Peyer's patch (tissue), 4 donors: Measurements from ENCODE around the gene EFCAB7. TPM values are rescaled to one million over a fixed set of nuclear protein-coding genes. Genes with fewer than 3 reads are reported as not detected.
A peak's percentile ranks its signal among the peaks of the same experiment; 100 is the strongest.
"Not testable (repeated sequence)": the region's sequence is repeated elsewhere in the genome, so short reads cannot be mapped to it uniquely, and the experiment has no call there.

Experiments
- DNase-seq, 3 donors: peaks; one replicate each; pipeline ENCODE4 v3.0.0-alpha.2; 2017 to 2019
- H3K27ac ChIP-seq, 4 donors: fragments of 200-600 bp; sonication (generic); one replicate each; pipeline ENCODE4 v1.5.1; 2016 to 2019
- H3K27me3 ChIP-seq, 2 donors: fragments of 200-600 bp; sonication (generic); one replicate each; pipeline ENCODE4 v1.5.1; 2019
- H3K36me3 ChIP-seq, 3 donors: fragments of 200-600 bp; sonication (generic); one replicate each; pipeline ENCODE4 v1.5.1; 2016 to 2019
- H3K4me1 ChIP-seq, 4 donors: fragments of 200-600 bp; sonication (generic); one replicate each; pipeline ENCODE4 v1.5.1; 2016 to 2019
- H3K4me3 ChIP-seq, 4 donors: fragments of 200-600 bp; sonication (generic); 1 replicate in 3 of 4; 2 replicates in 1 of 4; pipeline ENCODE4 v1.5.1; 2016 to 2019; ENCODE audit warnings: mild to moderate bottlenecking in 1 of 4
- H3K9me3 ChIP-seq, 4 donors: fragments of 200-600 bp; sonication (generic); one replicate each; pipeline ENCODE4 v1.5.1; 2016 to 2019; ENCODE audit warnings: mild to moderate bottlenecking in 1 of 4
- CTCF ChIP-seq, 6 experiments: fragments of 450-650 bp in 4 of 6; fragments of 200-600 bp in 2 of 6; sonication (generic) in 1 of 6; IDR thresholded peaks; one replicate each; pipeline ENCODE4 v1.5.1; 2017 to 2019; ENCODE audit warnings: antibody characterized with exemption in 6 of 6, mild to moderate bottlenecking in 3 of 6, moderate library complexity in 1 of 6
- POLR2A ChIP-seq, 2 donors: fragments of 450-650 bp; IDR thresholded peaks; one replicate each; pipeline ENCODE4 v1.5.1; 2017; ENCODE audit warnings: antibody characterized with exemption in 2 of 2, mild to moderate bottlenecking in 2 of 2, moderate library complexity in 2 of 2
- total RNA-seq, 4 donors: library from RNA; depleted of rRNA; stranded (reverse); fragments of >200 nt; gene quantifications; one replicate each; pipeline ENCODE4 v1.1.0, GENCODE V29; 2016

The EFCAB7 gene
- total RNA-seq, 4 donors from 2014 or later, result 2.1 to 10.7 (median 5.3) TPM

- no peak overlapping the region for H3K4me3 ChIP-seq
- no peaks in the 10 kb centered on the region for H3K27me3 ChIP-seq
- H3K9me3 ChIP-seq, result no peaks in the 10 kb centered on the region
- H3K36me3 ChIP-seq, result no peaks in the 10 kb centered on the region
- TF ChIP-seq CTCF (IDR thresholded peaks at IDR 0.05) (no peak), POLR2A (IDR thresholded peaks at IDR 0.05) (no peak)
- no peak overlapping the region for H3K27ac ChIP-seq
- no peaks in the 10 kb centered on the region for H3K4me1 ChIP-seq
- DNase-seq, result no peak
These were observed 46.5 kb downstream of the EFCAB7 start for GRCh38 chr1:63569640-63570316.

GRCh38 chr1:63572686-63573085, 49.4 kb downstream of the EFCAB7 start:
- H3K9me3 ChIP-seq, DNase-seq, H3K4me3 ChIP-seq, H3K36me3 ChIP-seq, H3K4me1 ChIP-seq, H3K27me3 ChIP-seq, H3K27ac ChIP-seq: not testable (repeated sequence)

- H3K36me3 ChIP-seq, H3K4me1 ChIP-seq, H3K9me3 ChIP-seq, H3K4me3 ChIP-seq, H3K27me3 ChIP-seq, H3K27ac ChIP-seq, DNase-seq: not testable (repeated sequence)
These were observed 51.0 kb downstream of the EFCAB7 start for GRCh38 chr1:63574203-63574796.

- no peak for DNase-seq
These were observed 52.1 kb downstream of the EFCAB7 start for GRCh38 chr1:63575340-63575826.

GRCh38 chr1:63586326-63586725, 63.0 kb downstream of the EFCAB7 start:
- H3K9me3 ChIP-seq, H3K27me3 ChIP-seq, DNase-seq, H3K36me3 ChIP-seq, H3K4me3 ChIP-seq, H3K27ac ChIP-seq, H3K4me1 ChIP-seq: not testable (repeated sequence)

More at GRCh38 chr1:63575340-63575826, 52.1 kb downstream of the EFCAB7 start:
- no peak overlapping the region for H3K4me3 ChIP-seq
- H3K9me3 ChIP-seq, result no peaks in the 10 kb centered on the region
- no peak for TF ChIP-seq POLR2A (IDR thresholded peaks at IDR 0.05)
- TF ChIP-seq CTCF (IDR thresholded peaks at IDR 0.05), result peak; percentile 67 to 95 (median 76)
- H3K4me1 ChIP-seq, result no peaks in the 10 kb centered on the region
- no peaks in the 10 kb centered on the region for H3K36me3 ChIP-seq
- no peak overlapping the region for H3K27ac ChIP-seq
- H3K27me3 ChIP-seq, result no peaks in the 10 kb centered on the region

- DNase-seq, result no peak
- H3K27ac ChIP-seq, result peak overlapping the region in 1 of 4 donors; percentile 32
These were observed 66.8 kb downstream of the EFCAB7 start for GRCh38 chr1:63590166-63590560.

More at GRCh38 chr1:63590166-63590560, 66.8 kb downstream of the EFCAB7 start:
- Histone ChIP-seq H3K9me3 (no peaks in the 10 kb centered on the region), H3K4me1 (peaks cover 0 to 7% (median 0%) of the 10 kb centered on the region in 4 donors), H3K36me3 (no peaks in the 10 kb centered on the region), H3K27me3 (no peaks in the 10 kb centered on the region), H3K4me3 (no peak overlapping the region)
- TF ChIP-seq CTCF (IDR thresholded peaks at IDR 0.05), result no peak
- no peak for TF ChIP-seq POLR2A (IDR thresholded peaks at IDR 0.05)
